Measurements from ENCODE around the gene DOCK2.
"Not testable (repeated sequence)": the region's sequence is repeated elsewhere in the genome, so short reads cannot be mapped to it uniquely, and the experiment has no call there.

Gene DOCK2

GRCh38 chr5:170076739-170077138 lies 439.7 kb downstream of the DOCK2 start:
- DNase-seq (ENCODE audit: extremely low read depth in 1 of 2, low read depth in 1 of 2): no peak

GRCh38 chr5:170077526-170077925 lies 440.5 kb downstream of the DOCK2 start:
- no peak for DNase-seq (ENCODE audit: extremely low read depth in 1 of 2, low read depth in 1 of 2)

DNA sequence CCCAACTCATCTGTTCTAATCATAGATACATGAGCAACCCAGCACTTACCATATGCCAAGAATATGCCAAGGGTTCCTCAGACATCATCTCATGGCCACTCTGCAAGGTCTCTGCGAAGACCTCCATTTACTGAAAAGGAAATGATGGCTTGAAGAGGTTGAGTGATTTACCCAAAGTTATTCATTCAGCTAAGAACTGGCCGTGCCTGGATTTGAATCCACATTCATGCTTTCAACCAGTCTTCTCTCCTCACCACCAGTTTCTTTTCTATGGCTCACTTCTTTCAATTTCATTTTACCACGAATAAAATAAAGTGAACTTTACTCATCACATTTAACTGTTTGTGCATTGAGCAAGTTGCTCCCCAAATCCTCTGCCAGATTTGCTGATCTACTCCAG lies 441.4 kb downstream of the DOCK2 start:
- DNase-seq (ENCODE audit: extremely low read depth in 1 of 2, low read depth in 1 of 2): no peak

- DNase-seq (ENCODE audit: extremely low read depth in 1 of 2, low read depth in 1 of 2): no peak
Measured at GRCh38 chr5:170078931-170079330, 441.9 kb downstream of the DOCK2 start.

GRCh38 chr5:170080217-170080616 lies 443.1 kb downstream of the DOCK2 start:
- no peak for DNase-seq (ENCODE audit: extremely low read depth in 1 of 2, low read depth in 1 of 2)

DNA sequence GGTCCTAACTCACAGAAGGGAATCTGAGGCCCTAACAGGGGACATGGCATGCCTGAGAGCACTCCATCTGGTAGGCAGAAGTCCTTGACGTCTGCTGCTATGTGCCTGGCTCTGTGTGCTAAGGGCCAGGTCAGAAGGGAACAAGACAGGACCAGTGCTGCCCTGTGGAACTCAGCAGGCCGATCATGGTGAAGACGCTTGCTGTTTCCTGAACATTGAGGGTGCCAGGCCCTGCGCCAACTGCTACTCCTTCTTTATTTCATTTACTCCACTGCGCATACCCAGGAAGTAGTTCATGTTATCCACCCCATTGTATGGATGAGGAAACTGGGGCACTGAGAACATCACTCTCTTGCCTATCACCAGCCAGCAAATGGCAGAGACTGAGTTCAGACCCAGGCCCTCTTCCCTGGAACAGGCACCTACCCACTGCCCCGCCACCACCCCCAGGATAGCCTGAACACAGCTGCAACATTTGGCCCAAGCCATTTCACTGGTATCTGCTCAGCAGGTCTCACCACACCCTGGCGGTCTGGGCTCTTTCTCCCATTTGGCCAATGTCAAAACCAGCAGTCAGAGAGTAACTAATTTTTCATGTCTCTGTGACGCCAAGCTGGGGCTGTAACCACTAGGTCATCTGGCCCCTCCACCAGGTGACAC lies 443.8 kb downstream of the DOCK2 start:
- no peak for DNase-seq (ENCODE audit: extremely low read depth in 1 of 2, low read depth in 1 of 2)

- no peak for DNase-seq (ENCODE audit: extremely low read depth in 1 of 2, low read depth in 1 of 2)
Measured at GRCh38 chr5:170081616-170082015, 444.5 kb downstream of the DOCK2 start.

GRCh38 chr5:170082701-170083100 lies 445.6 kb downstream of the DOCK2 start:
- DNase-seq (ENCODE audit: extremely low read depth in 1 of 2, low read depth in 1 of 2): no peak

DNA sequence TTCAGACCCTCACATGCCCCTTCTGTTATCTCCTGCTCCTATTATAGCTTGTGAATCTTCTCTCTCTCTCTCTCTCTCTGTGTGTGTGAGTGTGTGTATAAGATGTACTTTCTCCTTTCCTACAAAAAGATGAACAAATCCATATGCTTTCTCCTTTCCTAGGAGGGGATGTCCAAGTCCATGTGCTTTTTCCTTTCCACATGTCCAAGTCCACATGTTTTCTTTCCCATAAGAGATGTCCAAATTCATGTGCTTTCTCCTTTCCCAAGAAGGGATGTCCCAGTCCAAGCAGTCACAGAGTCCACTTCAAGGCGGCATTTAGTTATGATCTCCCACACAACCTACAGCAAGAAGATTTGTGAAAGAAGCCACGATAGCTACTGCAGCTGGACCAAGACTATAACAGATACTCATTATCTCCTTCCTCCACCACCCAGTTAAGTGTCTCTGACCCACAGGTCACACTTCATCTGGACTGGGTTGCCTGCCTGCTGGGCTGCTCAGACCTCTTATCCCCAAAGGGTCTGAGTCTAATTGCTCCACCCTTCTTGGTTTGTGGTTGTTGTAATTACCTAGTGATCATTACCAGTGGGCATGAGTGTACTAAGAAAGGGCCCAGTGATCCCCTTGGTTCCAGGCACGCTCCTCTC lies 450.2 kb downstream of the DOCK2 start:
- no peak for DNase-seq (ENCODE audit: extremely low read depth in 1 of 2, low read depth in 1 of 2)

DNA sequence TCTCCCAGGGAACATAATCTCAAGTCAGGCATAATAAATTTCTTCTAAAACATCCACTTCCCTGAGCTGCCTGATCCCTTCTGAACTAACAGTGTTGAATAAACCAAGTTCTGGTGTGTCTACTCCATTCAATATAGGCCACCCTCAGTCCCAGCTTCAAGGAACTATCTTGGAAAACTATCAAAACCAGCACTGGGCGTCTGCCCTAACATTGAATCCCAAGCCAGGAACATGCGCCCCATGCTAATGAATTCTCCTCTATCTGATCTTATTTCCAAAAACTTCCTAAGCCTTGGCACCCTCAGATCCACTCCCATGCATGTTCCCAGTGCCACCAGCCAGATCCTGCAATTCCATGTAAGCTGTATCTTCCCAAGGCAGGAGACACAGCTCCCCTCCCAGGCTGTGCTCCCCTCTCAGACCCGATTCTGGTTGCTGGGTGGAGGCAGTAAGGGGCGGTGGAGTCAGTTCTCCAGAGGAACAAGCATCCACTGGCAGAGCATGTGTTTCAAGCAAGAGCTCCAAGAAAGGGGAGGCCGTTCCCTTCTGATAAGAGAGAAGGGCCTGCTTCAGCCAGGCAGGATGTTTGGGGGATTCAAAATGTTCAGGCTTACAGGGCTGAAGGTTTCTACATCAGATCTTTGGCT lies 455.5 kb downstream of the DOCK2 start:
- no peak for DNase-seq (ENCODE audit: extremely low read depth in 1 of 2, low read depth in 1 of 2)

DNA sequence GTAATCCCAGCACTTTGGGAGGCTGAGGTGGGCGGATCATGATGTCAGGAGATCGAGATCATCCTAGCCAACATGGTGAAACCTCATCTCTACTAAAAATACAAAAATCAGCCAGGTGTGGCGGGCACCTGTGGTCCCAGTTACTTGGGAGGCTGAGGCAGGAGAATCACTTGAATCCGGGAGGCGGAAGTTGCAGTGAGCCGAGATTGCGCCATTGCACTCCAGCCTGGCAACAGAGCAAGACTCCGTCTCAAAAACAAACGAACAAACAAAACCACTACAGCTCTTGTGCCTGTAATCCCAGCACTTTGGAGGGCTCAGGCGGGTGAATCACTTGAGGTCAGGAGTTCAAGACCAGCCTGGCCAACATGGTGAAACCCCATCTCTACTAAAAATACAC lies 457.3 kb downstream of the DOCK2 start:
- DNase-seq (ENCODE audit: extremely low read depth in 1 of 2, low read depth in 1 of 2): not testable (repeated sequence)

DNA sequence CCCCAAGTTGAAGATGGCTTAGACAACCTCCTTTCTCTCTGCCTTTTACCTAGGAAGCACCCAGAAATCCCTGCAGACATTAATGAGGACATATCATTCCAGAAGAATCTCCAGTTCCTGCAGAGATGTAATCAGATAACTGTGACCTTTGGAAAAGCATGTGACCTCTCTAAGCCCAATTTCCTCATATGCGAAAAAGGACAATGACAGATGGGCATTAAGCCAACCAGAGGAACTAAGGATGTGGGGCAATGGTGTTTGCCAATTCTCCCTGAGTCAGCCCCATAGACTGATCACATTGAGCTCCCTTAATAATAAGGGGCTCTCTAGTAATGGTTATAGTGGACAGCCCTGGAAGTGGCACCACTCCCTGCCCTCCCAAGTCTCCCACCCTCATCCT lies 458.6 kb downstream of the DOCK2 start:
- no peak for DNase-seq (ENCODE audit: extremely low read depth in 1 of 2, low read depth in 1 of 2)

GRCh38 chr5:170097934-170098333 lies 460.9 kb downstream of the DOCK2 start:
- DNase-seq (ENCODE audit: extremely low read depth in 1 of 2, low read depth in 1 of 2): no peak

DNA sequence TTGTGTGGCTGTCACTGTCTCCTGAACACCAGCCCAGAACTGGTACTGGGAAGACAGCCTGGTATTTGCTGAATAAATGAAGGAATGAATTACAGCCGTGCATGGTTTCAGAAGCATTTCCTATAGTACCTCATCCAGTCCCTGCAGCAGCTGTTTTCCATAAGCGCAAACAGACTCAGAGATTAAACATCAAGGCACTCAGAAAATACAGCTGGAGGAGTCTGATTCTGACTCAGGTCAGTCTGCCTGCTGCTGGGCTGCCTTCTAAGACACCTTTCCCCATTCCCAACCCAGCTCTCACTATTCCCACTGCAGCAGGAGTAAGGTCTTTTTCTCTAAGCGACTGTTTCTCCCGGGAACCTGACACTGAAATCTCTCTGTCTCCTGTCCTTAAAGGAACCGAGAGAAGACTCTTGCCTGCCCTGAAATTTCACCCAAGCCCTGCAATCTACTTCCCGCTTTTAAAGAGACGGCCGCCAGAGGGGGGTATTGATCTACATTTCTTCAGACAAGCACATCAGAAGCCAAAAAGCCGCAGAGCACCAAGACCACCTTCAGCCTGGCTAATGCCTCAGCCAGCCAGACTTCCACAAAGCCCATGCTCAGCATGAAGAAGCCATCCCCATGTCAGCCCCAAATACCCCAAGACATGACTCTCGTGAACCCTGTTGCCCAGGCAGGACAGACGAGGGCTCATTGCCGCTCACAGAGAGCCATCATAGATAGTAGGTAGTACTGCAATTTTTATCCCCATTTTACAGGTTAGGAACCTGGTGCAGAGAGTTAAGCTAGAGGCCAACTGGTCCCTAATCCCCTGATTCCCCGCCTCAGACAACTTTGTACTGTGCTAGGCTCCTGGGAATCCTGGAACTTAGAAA lies 463.2 kb downstream of the DOCK2 start:
- peak; percentile 9 to 45 for DNase-seq (ENCODE audit: extremely low read depth in 1 of 2, low read depth in 1 of 2)

GRCh38 chr5:170103447-170103846 lies 466.4 kb downstream of the DOCK2 start:
- no peak for DNase-seq (ENCODE audit: extremely low read depth in 1 of 2, low read depth in 1 of 2)

- no peak for DNase-seq (ENCODE audit: extremely low read depth in 1 of 2, low read depth in 1 of 2)
Measured at GRCh38 chr5:170104299-170104698, 467.2 kb downstream of the DOCK2 start.

GRCh38 chr5:170104710-170105109 lies 467.6 kb downstream of the DOCK2 start:
- DNase-seq (ENCODE audit: extremely low read depth in 1 of 2, low read depth in 1 of 2): no peak

DNA sequence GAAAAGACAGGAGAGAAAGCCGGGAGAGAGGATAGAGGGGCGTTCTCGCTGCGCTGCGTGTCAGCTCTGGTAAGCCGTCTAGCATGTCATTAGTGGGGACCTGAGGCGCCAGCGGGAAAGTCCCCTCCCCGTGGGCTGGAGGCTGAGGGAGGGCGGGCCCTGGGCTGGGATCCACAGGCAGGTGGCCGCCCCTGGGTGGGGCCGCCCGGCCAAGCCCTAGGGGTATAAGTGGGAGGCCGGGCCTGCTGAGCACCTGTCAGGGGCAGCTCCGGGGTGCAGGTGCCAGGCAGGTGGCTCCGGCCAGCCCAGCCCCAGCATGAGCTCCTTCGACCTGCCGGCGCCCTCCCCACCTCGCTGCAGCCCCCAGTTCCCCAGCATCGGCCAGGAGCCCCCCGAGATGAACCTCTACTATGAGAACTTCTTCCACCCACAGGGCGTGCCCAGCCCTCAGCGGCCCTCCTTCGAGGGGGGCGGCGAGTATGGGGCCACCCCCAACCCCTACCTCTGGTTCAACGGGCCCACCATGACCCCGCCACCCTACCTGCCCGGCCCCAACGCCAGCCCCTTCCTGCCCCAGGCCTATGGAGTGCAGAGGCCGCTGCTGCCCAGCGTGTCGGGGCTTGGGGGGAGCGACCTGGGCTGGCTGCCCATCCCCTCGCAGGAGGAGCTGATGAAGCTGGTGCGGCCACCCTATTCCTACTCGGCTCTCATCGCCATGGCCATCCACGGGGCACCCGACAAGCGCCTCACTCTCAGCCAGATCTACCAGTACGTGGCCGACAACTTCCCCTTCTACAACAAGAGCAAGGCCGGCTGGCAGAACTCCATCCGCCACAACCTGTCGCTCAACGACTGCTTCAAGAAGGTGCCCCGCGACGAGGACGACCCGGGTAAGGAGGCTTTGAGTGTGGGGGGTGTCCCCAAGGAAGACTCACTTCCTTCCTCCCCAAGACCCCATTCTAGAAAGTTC lies 468.9 kb downstream of the DOCK2 start, which contains the start of gene FOXI1:
FOXI1 (plus strand) TSS at position 256 of the 970 bp plus-strand sequence; CDS start at position 317, 61 bp downstream.
- DNase-seq (ENCODE audit: extremely low read depth in 1 of 2, low read depth in 1 of 2): no peak

- DNase-seq (ENCODE audit: extremely low read depth in 1 of 2, low read depth in 1 of 2): no peak
Measured at GRCh38 chr5:170107674-170108073, 470.6 kb downstream of the DOCK2 start.

GRCh38 chr5:170108266-170108785 lies 471.3 kb downstream of the DOCK2 start:
- no peak for DNase-seq (ENCODE audit: extremely low read depth in 1 of 2, low read depth in 1 of 2)
